ENCODE data around the gene SLC23A3.

- TF ChIP-seq CTCF (IDR thresholded peaks at IDR 0.05) (no peak), POLR2A (IDR thresholded peaks at IDR 0.05) (no peak)
Observed at GRCh38 chr2:219142329-219142728, 27.5 kb downstream of the SLC23A3 start.
